WTC11 (cell line): ENCODE data around the gene ASB15.

ENCODE experiments used
- CBFB ChIP-seq: sonication (generic); formaldehyde crosslinking; IDR thresholded peaks from 2 replicates; pipeline ENCODE4 v1.8.1; 2022; ENCODE audit warnings: mild to moderate bottlenecking, low read depth, missing genetic modification reagents
- CTCF ChIP-seq: fragments of 200-600 bp; IDR thresholded peaks from 2 replicates; pipeline ENCODE4 v1.8.0; 2022; ENCODE audit warnings: antibody characterized with exemption
- ESRRA ChIP-seq: sonication (generic); formaldehyde crosslinking; IDR thresholded peaks from 2 replicates; pipeline ENCODE4 v1.8.1; 2022; ENCODE audit warnings: mild to moderate bottlenecking, missing genetic modification reagents, borderline replicate concordance
- HMGA2 ChIP-seq: fragments of 250-450 bp; sonication (Bioruptor Pico); IDR thresholded peaks from 2 replicates; pipeline ENCODE4 v1.4.0; 2021; ENCODE audit warnings: mild to moderate bottlenecking, moderate library complexity
- NR3C1 ChIP-seq: sonication (generic); formaldehyde crosslinking; conservative IDR thresholded peaks from 2 replicates; pipeline ENCODE4 v1.8.1; 2023; ENCODE audit warnings: low read depth, mild to moderate bottlenecking, missing genetic modification reagents
- TCF7 ChIP-seq: sonication (generic); formaldehyde crosslinking; IDR thresholded peaks from 2 replicates; pipeline ENCODE4 v1.8.0; 2022; ENCODE audit warnings: mild to moderate bottlenecking, low read depth, missing genetic modification reagents, moderate library complexity
- TF ChIP-seq, protein P1 (sequence below): sonication (generic); formaldehyde crosslinking; IDR thresholded peaks from 2 replicates; pipeline ENCODE4 v1.8.0; 2022; ENCODE audit warnings: mild to moderate bottlenecking, missing genetic modification reagents

- TF ChIP-seq, protein P1, sequence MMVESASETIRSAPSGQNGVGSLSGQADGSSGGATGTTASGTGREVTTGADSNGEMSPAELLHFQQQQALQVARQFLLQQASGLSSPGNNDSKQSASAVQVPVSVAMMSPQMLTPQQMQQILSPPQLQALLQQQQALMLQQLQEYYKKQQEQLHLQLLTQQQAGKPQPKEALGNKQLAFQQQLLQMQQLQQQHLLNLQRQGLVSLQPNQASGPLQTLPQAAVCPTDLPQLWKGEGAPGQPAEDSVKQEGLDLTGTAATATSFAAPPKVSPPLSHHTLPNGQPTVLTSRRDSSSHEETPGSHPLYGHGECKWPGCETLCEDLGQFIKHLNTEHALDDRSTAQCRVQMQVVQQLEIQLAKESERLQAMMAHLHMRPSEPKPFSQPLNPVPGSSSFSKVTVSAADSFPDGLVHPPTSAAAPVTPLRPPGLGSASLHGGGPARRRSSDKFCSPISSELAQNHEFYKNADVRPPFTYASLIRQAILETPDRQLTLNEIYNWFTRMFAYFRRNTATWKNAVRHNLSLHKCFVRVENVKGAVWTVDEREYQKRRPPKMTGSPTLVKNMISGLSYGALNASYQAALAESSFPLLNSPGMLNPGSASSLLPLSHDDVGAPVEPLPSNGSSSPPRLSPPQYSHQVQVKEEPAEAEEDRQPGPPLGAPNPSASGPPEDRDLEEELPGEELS (CRISPR knock-in tag): no peak
- TF ChIP-seq CTCF (no peak), NR3C1 (CRISPR knock-in tag) (no peak), TCF7 (CRISPR knock-in tag) (no peak), HMGA2 (no peak), CBFB (CRISPR knock-in tag) (no peak), ESRRA (no peak)
Measured at GRCh38 chr7:123665896-123666295, 64.3 kb downstream of the ASB15 start.
